Muscle layer of duodenum (tissue), 2 donors: ENCODE measurements around the gene RERE.

Source experiments
- H3K27ac ChIP-seq: one replicate; pipeline ENCODE4 v1.7.0; 2013; ENCODE audit warnings: mild to moderate bottlenecking, low read length
- H3K27me3 ChIP-seq: one replicate; pipeline ENCODE4 v1.7.0; 2013; ENCODE audit warnings: low read depth, mild to moderate bottlenecking, control low read depth, low read length
- H3K36me3 ChIP-seq, 2 donors: one replicate each; pipeline ENCODE4 v1.7.0; 2013; ENCODE audit warnings: low read length in 2 of 2, control low read depth in 1 of 2, mild to moderate bottlenecking in 1 of 2; ENCODE audit not compliant: insufficient read depth in 2 of 2, control insufficient read depth in 1 of 2
- H3K4me1 ChIP-seq, 2 donors: one replicate each; pipeline ENCODE4 v1.7.0; 2013; ENCODE audit warnings: low read length in 2 of 2, mild to moderate bottlenecking in 2 of 2, control low read depth in 1 of 2, moderate library complexity in 1 of 2; ENCODE audit not compliant: insufficient read depth in 2 of 2, control insufficient read depth in 1 of 2
- H3K4me3 ChIP-seq, 2 donors: one replicate each; pipeline ENCODE4 v1.7.0; 2013; ENCODE audit warnings: low read length in 2 of 2, low read depth in 1 of 2, mild to moderate bottlenecking in 1 of 2
- H3K9me3 ChIP-seq, 2 donors: one replicate each; pipeline ENCODE4 v1.7.0; 2013; ENCODE audit warnings: low read length in 2 of 2, control low read depth in 1 of 2, mild to moderate bottlenecking in 1 of 2; ENCODE audit not compliant: control insufficient read depth in 1 of 2
- donor health status: healthy.

RERE gene

DNA sequence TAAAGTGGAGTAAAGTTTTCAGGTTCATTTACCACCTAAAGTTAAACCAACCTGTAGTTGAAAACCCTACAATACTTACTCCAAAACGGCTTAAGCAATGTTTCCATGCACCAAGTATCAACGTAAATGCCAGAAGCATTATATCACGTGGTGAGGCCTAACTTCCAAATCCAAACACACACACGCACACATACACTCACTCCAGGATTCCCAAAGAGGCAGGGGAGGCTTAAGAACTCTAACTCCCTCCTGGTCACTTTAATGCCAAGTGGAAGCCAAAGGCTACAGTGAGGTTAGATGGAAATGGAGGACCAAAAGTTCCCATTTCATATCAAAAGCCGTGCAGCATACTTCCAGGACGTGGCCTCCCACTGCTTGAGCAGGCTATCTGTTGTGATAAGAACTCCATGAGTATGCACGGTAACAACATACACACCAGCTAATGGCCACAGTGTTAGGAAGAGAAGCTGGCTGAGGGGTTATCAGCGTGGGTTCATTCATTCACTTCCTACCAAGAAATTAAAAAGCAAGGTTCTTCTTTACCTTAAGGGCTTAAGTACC, 275.4 kb downstream of the RERE start:
- H3K9me3 ChIP-seq, result no peaks in the 10 kb centered on the region
- H3K36me3 ChIP-seq, result peaks cover 6% of the 10 kb centered on the region in 2 donors
- H3K27ac ChIP-seq, result no peak overlapping the region
- H3K4me1 ChIP-seq, result peaks cover 0 to 3% of the 10 kb centered on the region in 2 donors
- H3K27me3 ChIP-seq, result no peaks in the 10 kb centered on the region
- H3K4me3 ChIP-seq, result no peak overlapping the region

DNA sequence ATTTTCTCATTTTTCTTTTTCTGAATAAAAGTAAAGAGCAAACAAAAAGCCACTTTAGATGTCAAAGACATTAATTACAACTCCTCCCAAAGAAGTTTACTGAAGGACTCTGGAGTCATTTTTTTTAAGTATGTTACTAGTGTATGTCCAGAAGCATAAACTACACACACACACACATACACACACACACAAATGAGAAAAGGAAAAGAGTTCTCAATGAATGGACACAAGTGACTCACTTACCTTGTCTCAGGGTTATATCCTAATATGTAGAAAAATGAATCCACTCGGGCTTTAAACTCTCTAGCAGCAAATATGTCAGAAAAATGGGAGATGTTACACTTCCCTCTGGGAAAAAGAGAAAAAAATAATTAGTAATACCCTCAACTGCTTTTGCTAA, 276.5 kb downstream of the RERE start:
- H3K36me3 ChIP-seq, result peaks cover 6% of the 10 kb centered on the region in 2 donors
- no peaks in the 10 kb centered on the region for H3K27me3 ChIP-seq
- no peaks in the 10 kb centered on the region for H3K9me3 ChIP-seq
- no peak overlapping the region for H3K27ac ChIP-seq
- H3K4me3 ChIP-seq, result no peak overlapping the region
- H3K4me1 ChIP-seq, result peaks cover 0 to 3% of the 10 kb centered on the region in 2 donors

DNA sequence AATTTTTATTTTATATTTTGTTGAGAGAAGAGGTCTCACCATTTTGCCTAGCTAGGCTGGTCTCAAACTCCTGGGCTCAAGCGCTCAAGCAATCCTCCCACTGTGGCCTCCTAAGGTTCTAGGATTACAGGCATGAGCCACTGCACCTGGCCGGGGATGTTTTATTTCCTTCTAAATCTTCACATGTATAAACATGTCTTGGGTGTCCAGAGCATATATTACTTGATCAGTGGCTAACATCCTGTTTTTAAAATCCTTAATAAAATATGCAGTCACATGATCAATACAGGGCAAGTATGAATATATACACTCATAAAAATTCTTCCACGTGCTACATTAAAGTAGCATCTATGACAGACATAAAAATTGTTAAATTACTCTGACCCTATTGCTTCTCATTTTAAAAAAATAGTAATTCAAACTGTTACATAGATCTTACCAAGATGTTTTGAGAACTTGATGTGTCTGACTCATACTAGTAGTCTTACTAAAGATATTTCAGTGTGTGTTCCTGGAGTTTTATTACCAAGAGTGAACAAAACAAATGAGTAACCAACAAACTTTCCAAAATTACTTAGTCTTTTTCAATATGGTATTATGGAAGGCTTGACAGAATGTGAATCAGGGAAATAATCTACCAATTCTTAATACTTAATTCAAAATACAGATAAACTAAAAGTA, 277.0 kb downstream of the RERE start:
- H3K4me1 ChIP-seq, result peaks cover 0 to 5% of the 10 kb centered on the region in 2 donors
- H3K27me3 ChIP-seq, result no peaks in the 10 kb centered on the region
- peaks cover 6% of the 10 kb centered on the region in 2 donors for H3K36me3 ChIP-seq
- no peaks in the 10 kb centered on the region for H3K9me3 ChIP-seq
- H3K27ac ChIP-seq, result no peak overlapping the region
- H3K4me3 ChIP-seq, result no peak overlapping the region

DNA sequence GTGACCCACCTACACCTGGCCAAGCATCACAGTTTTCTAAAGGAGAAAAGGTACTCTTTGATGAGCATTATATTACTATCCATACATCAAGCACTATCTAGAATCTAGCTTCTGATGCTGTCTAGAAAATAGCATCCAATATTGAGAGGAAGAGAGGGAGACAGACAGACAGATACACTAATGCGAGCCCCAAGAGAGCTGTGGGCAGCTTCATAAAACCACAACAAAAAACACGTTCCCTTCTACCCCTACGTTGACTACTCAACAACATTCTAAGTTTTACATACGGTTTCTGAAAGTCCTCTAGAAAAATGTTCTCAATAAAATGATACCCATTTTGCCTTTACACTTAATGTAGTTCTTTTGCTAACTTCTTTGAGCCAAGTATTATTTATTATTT, 277.8 kb downstream of the RERE start:
- Histone ChIP-seq H3K4me3 (no peak overlapping the region), H3K9me3 (no peaks in the 10 kb centered on the region), H3K27ac (no peak overlapping the region), H3K36me3 (peaks cover 3 to 6% of the 10 kb centered on the region in 2 donors), H3K4me1 (peaks cover 0 to 8% of the 10 kb centered on the region in 2 donors), H3K27me3 (no peaks in the 10 kb centered on the region)

DNA sequence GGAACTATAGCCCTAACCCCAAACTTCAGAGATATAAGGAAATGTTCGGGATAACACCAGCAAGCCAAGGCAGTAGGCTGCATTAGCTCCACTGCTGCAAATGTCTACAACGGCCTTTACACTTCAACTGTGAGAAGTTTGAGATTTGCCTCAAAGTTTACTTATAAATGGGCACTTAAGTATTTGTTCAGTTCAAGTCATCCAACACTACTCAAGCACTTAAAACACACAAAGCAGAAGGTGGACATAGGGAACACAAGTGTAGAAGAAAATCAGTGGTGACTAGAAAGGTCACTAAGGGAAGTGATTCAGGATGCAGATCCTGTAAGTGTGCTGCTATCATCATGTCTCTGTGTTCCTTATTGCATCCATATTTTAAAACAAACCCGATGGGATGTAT, 278.9 kb downstream of the RERE start:
- peaks cover 0 to 8% of the 10 kb centered on the region in 2 donors for H3K4me1 ChIP-seq

DNA sequence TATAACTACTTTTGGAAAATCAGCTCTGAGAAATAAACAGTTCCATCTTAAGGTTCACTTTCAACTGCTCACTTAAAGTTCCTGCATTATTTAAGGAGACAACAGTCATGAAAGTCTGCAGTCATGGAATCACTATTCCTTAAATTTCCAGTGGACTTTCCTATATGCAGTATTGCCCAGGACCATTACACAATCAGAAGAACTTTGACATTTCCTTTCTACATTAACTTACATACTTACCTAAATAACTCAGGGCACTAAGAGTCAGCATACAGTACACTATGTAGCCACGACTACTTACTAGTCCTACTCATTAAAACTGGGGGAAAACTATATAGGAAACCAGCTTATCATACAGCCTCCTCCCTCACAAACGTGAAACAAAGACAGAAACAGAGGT, 279.4 kb downstream of the RERE start:
- Histone ChIP-seq H3K36me3 (peaks cover 0 to 6% of the 10 kb centered on the region in 2 donors), H3K27me3 (no peaks in the 10 kb centered on the region), H3K9me3 (no peaks in the 10 kb centered on the region), H3K4me1 (peaks cover 0 to 8% of the 10 kb centered on the region in 2 donors), H3K27ac (no peak overlapping the region), H3K4me3 (no peak overlapping the region)

More for the DNA sequence above, 278.9 kb downstream of the RERE start:
- H3K9me3 ChIP-seq, result no peaks in the 10 kb centered on the region
- no peak overlapping the region for H3K4me3 ChIP-seq
- H3K27me3 ChIP-seq, result no peaks in the 10 kb centered on the region
- no peak overlapping the region for H3K27ac ChIP-seq
- peaks cover 0 to 6% of the 10 kb centered on the region in 2 donors for H3K36me3 ChIP-seq

DNA sequence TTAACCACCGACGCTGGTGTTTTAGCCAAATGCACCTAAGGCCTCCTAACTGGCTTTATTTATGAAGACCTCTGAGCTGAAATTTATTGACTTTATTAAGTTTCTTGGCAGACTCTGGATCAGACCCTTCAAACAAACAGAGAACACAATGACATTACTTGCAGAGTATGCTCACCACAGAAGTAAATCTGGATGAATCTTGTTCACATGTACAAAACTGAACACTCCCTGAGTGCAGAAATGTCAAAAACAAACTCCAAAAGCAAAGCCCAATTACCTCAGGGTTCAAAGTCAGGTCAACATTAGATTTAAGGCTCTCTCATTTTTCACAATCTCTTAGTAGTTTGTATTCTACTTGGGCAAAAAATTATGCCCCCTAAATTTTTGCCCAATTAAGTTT, 280.9 kb downstream of the RERE start:
- H3K4me1 ChIP-seq, result peaks cover 0 to 8% of the 10 kb centered on the region in 2 donors
- no peaks in the 10 kb centered on the region for H3K9me3 ChIP-seq
- no peak overlapping the region for H3K27ac ChIP-seq
- no peak overlapping the region for H3K4me3 ChIP-seq
- H3K27me3 ChIP-seq, result no peaks in the 10 kb centered on the region
- H3K36me3 ChIP-seq, result peaks cover 0 to 6% of the 10 kb centered on the region in 2 donors

DNA sequence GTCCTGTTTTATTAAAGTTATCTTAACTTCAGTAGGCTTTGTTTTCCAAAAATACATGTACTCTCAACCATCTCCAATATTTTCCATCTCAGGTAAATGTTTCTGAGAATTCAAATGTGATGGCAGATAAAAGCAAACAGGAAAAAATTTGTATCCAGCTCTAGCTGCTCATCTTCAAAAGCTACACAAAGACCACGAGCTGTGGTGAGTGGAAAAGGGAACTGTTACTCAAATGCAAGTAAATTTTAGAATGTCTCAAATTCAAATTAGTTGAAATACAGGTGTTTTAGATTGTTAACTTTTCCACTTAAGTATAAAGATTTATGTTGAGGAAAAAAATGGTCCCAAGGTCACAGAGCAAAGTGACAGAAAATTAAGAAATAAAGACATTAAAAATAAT, 283.5 kb downstream of the RERE start:
- H3K4me1 ChIP-seq, result peaks cover 0 to 8% of the 10 kb centered on the region in 2 donors
- no peaks in the 10 kb centered on the region for H3K9me3 ChIP-seq
- H3K36me3 ChIP-seq, result no peaks in the 10 kb centered on the region
- H3K27ac ChIP-seq, result no peak overlapping the region
- no peak overlapping the region for H3K4me3 ChIP-seq
- no peaks in the 10 kb centered on the region for H3K27me3 ChIP-seq

DNA sequence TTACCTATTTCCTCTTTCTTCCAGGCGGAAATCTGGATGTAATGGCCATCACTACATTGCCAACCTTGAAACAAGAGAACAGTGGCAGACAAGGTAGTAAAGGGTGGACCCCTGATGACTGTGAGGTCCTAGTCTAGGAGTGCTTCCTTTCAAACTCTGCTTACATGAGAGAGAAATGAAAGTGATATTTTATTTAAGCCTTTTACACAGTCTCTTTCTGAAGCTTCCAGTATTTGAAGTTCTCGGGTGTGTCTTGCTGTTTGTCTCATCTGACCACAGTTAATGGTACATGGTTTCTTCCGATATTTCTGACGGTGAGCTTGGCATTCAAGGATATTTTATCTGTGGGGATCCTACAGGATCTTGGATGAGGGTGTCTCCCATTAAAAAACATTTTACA, 284.3 kb downstream of the RERE start:
- Histone ChIP-seq H3K36me3 (no peaks in the 10 kb centered on the region), H3K27ac (no peak overlapping the region), H3K4me3 (no peak overlapping the region), H3K4me1 (peaks cover 0 to 6% of the 10 kb centered on the region in 2 donors), H3K9me3 (no peaks in the 10 kb centered on the region), H3K27me3 (no peaks in the 10 kb centered on the region)

DNA sequence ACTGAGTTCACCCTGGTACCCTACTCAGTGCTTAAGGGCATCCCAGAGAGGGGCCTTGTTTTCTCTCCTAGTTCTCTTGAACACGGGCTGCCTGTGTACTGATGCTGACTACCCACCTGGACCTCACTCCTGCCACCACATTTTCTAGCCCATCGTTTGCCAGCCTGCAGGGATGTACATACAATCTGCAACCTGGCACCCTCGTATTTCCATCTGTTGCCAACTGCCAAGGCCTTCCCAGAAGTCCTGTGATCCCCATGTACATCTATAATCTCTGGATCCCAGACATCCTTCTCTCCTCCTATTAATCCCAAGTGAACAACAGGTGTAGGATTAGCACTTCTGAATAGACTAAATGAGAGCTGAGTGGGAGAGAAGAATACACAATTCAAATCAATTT, 287.5 kb downstream of the RERE start:
- Histone ChIP-seq H3K36me3 (no peaks in the 10 kb centered on the region), H3K27ac (no peak overlapping the region)

DNA sequence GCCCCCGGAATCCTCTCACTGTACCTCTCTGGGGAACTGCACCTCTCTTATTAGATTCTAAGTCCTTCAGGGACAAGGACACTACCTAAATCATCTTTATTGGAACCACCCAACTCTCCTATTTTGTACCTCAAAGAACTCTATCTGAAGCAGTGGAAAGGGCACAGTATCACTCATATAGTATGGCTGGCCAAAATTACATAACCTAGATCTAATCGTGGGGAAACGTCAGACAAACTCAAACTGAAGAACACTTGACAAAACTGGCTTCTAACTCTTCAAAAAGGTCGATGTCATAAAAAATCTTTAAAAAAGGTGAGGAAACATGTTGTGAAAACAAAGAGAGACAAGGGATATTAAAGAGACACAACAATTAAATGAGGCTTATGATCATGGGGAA, 289.5 kb downstream of the RERE start:
- Histone ChIP-seq H3K27ac (no peak overlapping the region), H3K4me1 (peaks cover 12 to 25% of the 10 kb centered on the region in 2 donors), H3K9me3 (no peaks in the 10 kb centered on the region)

More for the DNA sequence above, 287.5 kb downstream of the RERE start:
- no peaks in the 10 kb centered on the region for H3K9me3 ChIP-seq
- H3K4me1 ChIP-seq, result peaks cover 6 to 8% of the 10 kb centered on the region in 2 donors
- no peaks in the 10 kb centered on the region for H3K27me3 ChIP-seq
- no peak overlapping the region for H3K4me3 ChIP-seq

More for the DNA sequence above, 289.5 kb downstream of the RERE start:
- H3K36me3 ChIP-seq, result no peaks in the 10 kb centered on the region
- no peaks in the 10 kb centered on the region for H3K27me3 ChIP-seq
- H3K4me3 ChIP-seq, result no peak overlapping the region
